GM18498 (cell line): ENCODE measurements around the gene ZNF445.
"Not testable (repeated sequence)": the region's sequence is repeated elsewhere in the genome, so short reads cannot be mapped to it uniquely, and the experiment has no call there.

Experiments
- ATAC-seq: cut with Tn5 transposase; IDR thresholded peaks from one replicate; pipeline ENCODE4 v1.9.1; 2021; ENCODE audit warnings: mild to moderate bottlenecking, moderate library complexity; ENCODE audit not compliant: unreplicated experiment

ZNF445 gene

DNA sequence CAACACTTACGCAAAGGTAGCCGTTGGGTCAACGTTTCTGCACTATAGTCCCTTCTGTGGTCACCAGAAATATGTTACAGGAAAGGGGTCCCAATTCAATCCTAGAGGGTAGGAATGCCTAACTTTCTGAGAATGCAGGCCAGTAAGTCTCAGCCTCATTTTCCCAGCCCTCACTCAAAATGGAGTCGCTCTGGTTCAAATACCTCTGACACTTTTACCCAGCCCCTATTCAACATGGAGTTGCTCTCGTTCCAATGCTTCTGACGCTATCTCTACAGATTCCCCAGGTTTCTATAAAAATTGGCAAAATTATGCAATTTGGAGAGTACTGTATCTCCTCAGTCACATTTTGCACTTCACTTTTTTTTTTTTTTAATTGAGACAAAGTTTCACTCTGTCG lies 39.7 kb downstream of the ZNF445 start:
- ATAC-seq, result no peak

- no peak for ATAC-seq
These were observed 41.3 kb downstream of the ZNF445 start for GRCh38 chr3:44436181-44436580.

DNA sequence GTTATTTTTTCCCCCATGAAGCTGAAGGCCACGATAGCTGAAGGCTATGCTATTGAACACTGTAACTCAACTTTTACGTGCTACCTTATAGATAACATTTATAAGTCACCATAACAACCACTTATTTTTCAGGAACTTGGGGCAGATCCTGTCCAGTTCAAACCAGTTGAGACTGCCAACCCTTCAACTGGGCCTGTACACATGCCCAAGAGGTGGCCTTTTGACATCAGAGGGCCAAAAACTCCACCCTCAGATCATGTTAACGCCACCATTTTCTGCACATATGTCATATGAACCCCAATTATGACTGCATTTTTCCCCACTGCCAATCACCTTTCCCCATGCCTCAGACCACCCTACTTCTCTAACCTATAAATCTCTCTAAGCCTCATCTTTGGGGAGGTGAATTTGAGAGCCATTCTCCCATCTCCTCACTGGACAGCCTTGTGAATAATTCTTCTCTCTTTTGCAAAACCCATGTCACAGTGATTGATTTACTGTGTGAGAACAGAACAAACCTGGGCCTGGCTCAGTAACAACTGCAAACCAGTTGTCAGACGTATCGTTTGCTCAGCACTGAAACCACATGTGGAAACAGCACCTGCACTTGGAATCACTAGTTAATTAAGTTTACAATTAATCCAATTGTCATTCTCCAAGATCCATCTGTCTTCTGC lies 42.5 kb downstream of the ZNF445 start:
- no peak for ATAC-seq

DNA sequence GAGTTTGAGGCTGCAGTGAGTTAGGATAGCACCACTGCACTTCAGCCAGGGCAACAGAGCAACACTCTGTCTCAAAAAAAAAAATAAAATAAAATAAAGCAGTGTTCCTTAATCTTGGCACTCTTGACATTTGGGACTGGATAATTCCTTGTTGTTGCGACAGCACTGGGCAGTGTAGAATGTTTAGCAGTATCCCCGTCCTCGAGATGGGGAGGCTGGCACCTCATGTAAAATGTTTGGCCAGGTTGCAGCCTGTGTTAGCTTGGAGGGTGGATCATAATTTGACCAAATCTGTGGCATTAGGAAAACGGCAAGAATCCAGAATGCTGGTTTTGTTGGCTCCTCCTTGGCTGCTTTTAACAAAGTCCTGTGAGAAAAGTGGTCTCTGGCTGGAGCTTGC lies 47.0 kb downstream of the ZNF445 start:
- ATAC-seq, result no peak

GRCh38 chr3:44429459-44429858 lies 48.0 kb downstream of the ZNF445 start:
- ATAC-seq, result no peak

DNA sequence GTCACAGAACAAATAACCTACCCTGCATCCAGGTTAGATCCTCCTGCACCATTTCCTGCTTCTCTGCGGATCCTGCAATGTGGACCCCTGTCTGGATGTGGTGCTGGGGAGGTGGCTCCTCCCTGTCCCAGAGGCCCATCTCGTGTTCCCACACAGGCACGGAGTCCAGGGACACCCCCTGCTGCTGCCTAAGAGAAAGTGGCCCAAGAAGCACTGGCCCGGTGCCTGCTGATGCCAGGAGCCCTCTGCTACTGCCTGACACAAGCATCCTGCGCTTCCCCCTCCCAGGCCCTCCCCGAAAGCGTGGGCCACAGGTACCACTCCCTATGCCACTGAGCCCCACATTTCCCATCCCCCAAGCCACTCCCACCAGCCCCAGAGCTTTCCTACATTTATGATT lies 48.6 kb downstream of the ZNF445 start:
- ATAC-seq, result no peak

DNA sequence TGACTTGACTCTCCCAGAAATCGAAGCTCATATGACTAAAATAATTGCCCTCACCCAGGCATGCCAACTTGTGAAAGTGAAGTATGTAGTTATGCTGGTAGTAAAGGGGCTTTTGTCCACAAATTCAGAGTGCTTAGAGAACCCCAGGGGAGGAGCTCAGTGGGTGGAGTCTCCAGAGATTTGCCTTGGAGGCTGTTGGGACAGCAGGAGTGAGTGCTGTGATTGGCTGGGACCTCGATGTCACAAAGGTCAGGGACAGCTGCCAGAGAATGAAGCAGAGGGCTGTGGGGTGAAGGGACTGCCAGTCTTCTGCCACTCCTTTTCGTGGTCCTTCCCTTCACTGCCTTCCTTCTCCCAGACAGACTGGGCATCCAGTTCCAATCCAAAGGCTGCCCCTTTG lies 49.8 kb downstream of the ZNF445 start:
- no peak for ATAC-seq

- ATAC-seq, result no peak
These were observed 52.7 kb downstream of the ZNF445 start for GRCh38 chr3:44424758-44425157.

GRCh38 chr3:44421280-44421679 lies 56.2 kb downstream of the ZNF445 start:
- no peak for ATAC-seq

GRCh38 chr3:44420676-44421075 lies 56.8 kb downstream of the ZNF445 start:
- ATAC-seq, result no peak

DNA sequence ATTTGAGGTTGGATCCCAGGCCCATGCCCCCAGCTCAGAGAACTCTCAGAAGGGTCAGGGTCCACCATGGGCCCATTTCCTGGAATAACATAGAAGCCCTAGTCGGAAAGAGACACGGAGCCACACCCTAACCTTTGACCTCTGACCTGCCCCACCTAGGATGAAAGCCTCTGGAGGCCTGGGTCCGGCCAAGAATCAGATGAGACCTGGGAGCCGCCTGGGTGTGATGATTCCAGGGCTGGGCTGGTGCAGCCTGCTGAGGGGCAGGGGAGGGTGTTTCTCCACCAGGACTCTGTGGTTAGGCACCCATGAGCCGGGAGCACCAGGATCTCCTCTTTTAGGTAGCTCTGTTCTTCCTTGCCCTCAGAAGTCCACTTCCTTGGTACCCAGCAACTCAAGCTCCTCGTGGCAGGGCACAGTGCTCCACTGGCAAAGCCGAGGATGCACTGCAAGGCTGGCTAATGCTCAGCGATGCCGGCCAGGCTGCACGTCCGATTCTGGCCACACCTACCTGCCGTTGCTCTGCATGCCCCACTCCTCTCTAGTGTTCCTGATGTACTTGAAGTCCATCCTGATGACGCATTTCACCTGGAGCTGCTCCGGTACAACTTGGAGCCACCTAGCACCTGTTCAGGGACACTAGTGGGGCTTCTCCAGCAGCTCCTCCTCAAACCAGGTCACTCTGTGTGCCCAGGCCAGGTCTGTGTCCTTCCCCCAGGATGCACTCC lies 57.4 kb downstream of the ZNF445 start:
- no peak for ATAC-seq

DNA sequence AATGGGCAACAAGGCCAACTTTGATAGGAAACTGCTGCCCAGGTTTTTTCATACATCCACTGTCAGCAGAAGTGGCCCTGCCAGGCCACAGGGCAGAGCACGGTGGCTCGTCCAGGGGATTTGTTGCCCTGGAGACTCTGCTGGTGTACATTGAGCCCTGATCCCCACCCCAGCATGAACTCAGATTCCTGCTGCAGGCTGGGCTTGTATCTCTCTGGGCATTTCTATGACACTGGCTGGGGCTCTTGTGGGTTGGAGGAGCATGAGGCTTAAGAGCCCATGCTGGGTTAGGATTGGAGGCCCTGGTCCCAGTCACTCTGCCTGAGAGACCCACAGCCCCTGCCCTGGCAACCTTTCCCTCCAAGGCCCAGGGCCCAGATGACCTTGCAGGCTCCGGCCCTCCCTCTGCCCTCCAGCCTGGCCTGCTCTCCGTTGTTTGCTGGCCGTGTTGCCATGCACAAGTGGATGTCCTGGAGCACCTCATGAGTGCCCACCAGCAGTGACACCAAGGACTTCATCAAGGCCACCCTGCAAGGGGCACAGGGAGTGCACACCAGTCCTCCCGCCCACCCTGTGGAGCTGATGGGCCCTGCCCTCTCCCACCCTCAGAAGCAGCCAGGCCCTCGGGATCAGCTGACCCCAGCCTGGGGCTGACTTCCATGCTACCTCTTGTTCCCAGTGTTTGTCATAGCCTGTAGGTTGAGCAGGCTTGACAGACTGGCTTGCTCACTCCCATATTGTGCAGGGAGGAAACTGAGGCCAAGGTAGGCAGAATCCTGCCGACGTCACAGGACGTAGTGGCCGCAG lies 58.2 kb downstream of the ZNF445 start:
- ATAC-seq, result no peak

DNA sequence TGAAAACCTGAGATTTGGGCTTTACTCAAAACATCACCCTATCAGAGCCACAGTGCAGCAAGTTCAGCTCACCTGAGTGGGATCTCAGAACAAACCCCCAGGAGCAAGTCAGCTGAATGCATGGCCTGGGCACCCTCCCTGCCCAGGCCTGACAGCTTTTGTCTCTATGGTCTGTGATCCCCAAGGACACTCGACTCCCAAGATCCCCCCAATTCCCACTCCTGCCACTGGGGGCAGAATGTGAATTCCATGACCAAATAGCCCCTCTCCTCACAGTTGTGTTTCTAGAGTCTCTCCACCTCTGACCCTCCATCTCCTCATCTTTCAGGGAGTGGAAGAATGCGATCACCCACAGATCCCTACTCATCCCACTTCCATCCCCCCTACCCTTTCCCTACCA lies 58.9 kb downstream of the ZNF445 start:
- no peak for ATAC-seq

GRCh38 chr3:44418118-44418517 lies 59.4 kb downstream of the ZNF445 start:
- not testable (repeated sequence) for ATAC-seq

DNA sequence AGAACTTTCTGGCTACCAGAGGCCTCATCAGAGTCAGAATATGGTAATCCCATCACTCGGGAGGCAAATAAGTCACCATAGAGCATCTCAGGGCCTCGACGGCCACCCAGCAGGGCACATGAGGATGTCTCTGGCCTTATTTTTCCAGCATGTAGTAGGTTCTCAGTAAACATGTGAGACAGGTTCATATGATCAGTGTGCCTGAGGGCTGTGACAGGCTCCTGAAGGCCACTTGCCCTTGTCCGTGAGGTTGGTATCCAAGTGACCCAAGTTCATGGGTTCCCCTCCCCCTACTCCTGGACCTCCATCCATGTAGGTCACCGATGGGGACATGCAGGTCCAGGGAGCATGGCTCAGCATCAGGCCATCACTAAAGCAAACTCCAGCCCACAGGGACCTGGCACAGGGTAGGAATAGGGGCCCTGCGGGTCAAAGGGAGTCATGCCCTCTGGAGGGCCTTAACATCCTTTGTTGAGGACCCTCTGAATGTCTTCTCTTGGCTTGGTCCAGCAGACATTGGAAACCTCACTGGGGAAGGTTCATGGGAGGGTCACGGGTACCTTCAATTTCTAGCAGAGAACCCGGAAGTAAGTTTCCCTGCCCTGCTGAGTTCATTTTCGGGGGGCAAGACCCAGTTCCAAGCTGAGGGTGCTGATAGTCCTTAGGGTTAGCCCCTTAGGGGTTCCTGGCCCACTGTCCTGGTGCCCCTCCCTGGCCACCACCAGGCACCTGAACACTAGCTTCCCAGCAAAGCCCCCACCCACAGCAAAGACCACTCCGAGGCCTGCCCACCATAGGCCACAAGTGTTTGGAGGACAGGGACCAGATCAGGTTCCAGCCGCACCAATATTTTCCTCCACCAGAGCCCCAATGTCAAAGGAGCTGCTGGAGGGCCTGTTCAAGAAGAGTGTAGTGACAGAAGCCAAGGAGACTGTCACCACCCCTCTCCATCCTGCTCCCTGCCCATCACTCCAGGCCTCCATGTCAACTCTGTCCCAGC lies 61.1 kb downstream of the ZNF445 start:
- no peak for ATAC-seq

GRCh38 chr3:44415421-44415820 lies 62.0 kb downstream of the ZNF445 start:
- no peak for ATAC-seq

DNA sequence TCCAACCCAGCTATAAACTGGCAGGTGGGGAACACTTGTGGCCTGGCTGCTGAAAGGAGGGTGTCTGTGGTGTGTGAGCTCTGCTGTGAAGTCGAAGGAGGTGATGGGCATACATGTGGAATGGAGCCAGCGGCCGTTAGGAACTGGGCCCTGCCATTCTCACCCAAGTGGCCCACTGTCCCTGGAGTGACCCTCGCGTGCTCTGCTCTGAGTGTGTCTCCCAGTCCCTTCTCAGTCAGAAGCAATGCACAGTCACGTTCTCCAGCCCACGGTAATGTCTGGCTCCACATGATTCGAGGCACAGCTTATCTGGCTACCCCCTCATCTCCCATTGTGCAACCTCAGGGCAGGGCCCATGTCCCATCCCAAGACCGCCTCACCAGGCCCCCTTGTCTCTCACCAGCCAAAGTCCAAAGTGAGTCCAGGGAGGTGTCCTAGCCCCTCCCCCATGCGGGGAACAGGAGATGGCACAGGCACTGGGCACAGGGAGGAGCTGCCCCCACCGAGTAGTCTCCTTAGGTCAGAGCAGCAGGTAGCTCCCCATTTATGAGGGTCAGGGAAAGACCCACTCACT lies 62.9 kb downstream of the ZNF445 start:
- no peak for ATAC-seq

GRCh38 chr3:44412365-44412764 lies 65.1 kb downstream of the ZNF445 start:
- ATAC-seq, result no peak

DNA sequence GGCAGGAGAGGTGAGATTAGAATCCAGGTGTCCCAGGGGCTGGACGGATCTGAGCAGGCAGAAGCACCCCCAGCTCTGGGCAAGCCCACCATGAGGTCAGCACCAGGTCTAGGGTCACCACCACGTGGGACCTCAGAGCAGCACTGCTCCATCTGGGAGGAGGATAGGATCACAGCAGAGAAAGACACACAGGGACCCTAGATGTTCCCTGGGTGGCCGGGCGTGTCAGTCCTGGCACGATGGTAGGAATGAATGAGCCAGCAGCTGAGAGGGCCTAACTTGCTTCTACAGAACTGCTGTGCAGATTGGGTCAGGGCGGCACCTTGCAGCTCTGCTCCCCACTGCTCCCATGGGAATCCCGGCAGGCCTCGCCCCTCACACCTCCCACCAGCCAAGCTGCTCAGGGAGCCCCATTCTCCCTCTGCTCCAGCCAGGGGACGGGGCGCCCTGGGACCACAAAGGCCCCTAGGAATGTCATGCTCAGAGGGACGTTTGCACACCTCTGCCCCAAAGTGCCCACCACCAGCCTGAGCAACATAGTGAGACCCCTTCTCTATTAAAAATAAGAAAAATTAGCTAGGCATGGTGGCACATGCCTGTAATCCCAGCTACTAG lies 66.3 kb downstream of the ZNF445 start:
- no peak for ATAC-seq
